Activated CD8-positive, alpha-beta T cell treated with anti-CD3 and anti-CD28 coated beads for 36 hours (primary cell): Measurements from ENCODE around the gene ACTN1. TPM values are rescaled to one million over a fixed set of nuclear protein-coding genes. Genes with fewer than 3 reads are reported as not detected.
A peak's percentile ranks its signal among the peaks of the same experiment; 100 is the strongest.

Experiments used
- ATAC-seq: fragments of 200-7000 bp; cut with Tn5 transposase; one replicate; pipeline ENCODE4 v1.10.0; 2021; ENCODE audit warnings: mild to moderate bottlenecking, moderate library complexity
- CTCF ChIA-PET: fragments of 350-600 bp; sonication (Branson Sonifier 250); formaldehyde crosslinking; loops from one replicate; lab custom pipeline; 2021; ENCODE audit warnings: antibody characterized with exemption; lab: Charles Lee
- POLR2A ChIA-PET: fragments of 350-600 bp; sonication (Branson Sonifier 250); formaldehyde crosslinking; loops from one replicate; lab custom pipeline; 2021; ENCODE audit warnings: antibody characterized with exemption; lab: Charles Lee
- DNase-seq: peaks from one replicate; pipeline ENCODE4 v3.0.0-alpha.2; 2020
- H3K27ac Mint-ChIP-seq: one replicate; pipeline ENCODE4 v1.8.0; 2021; ENCODE audit warnings: mild to moderate bottlenecking, mixed read lengths
- H3K27me3 Mint-ChIP-seq: one replicate; pipeline ENCODE4 v1.8.0; 2021; ENCODE audit warnings: mixed read lengths
- H3K36me3 Mint-ChIP-seq: one replicate; pipeline ENCODE4 v1.8.0; 2021; ENCODE audit warnings: low read depth, mixed read lengths
- H3K4me1 Mint-ChIP-seq: one replicate; pipeline ENCODE4 v1.8.0; 2021; ENCODE audit warnings: low read depth, mixed read lengths
- H3K4me3 Mint-ChIP-seq: one replicate; pipeline ENCODE4 v1.8.0; 2021; ENCODE audit warnings: mild to moderate bottlenecking, moderate library complexity, mixed read lengths
- H3K9me3 Mint-ChIP-seq: one replicate; pipeline ENCODE4 v1.8.0; 2021; ENCODE audit warnings: mixed read lengths
- intact Hi-C: fragments of 100-400 bp; cut with micrococcal nuclease; formaldehyde crosslinking; loops from one replicate; pipeline ENCODE4 v1.10.0; 2022
- total RNA-seq, 2 experiments: library from RNA; stranded (reverse); gene quantifications; one replicate each; pipeline ENCODE4 v1.2.3, GENCODE V29; 2021
- TF ChIP-seq, protein P1 (sequence below): fragments of 200-600 bp; IDR thresholded peaks from one replicate; pipeline ENCODE4 v1.8.0; 2022; ENCODE audit warnings: antibody characterized with exemption, mild to moderate bottlenecking

The ACTN1 gene
- total RNA-seq, 2 experiments from 2014 or later, result 214 TPM

DNA sequence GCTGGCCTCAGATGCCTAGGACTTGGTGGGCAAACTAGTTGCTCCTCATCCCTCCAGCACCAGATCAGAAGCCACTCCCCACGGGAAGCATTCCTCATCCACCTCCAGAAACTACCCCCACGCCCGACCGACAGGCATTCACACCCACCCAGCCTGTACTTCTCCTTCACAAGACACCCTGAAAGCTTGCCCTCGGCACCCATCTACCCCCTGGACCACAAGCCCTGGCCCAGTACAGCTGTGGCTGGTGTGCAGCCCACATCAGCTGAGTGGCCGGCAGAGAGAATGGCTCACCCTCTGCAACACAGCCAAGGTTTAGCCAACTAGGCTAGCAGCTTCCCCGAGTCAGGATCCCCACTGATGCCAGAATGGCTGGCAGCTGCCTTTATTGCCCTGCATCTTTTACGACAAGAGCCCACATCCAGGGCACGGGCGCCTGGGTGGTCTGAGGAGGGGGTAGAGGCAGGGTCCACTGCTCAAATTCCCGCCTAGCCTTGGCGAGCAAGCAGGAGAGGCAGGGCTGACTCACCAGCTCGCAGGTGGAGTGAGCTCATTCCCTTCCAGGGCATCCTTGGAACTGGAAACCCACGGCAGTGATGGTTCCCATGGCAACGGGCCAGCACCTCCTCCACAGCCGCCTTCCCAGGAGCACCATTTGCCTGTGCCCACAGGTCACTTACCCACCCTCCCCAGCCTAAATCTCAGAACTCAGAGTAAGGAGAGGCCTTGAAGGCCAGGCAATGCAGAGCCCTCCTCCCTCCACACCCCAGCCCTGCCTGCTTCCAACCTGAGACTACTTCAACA is 17.1 kb downstream of the ACTN1 start:
- no peak overlapping the region for H3K4me3 Mint-ChIP-seq
- peaks cover 32% of the 10 kb centered on the region for H3K36me3 Mint-ChIP-seq
- CTCF ChIA-PET, result interaction anchor here (0.8 to 3.0 kb wide), 3 partner anchors 15 to 24 kb away, joined by 3 to 8 read pairs (median 3); no protein-coding TSS in a partner anchor
- peak overlapping the region; percentile 56 for H3K27ac Mint-ChIP-seq
- no peaks in the 10 kb centered on the region for H3K27me3 Mint-ChIP-seq
- ATAC-seq (no peak), DNase-seq (no peak)
- H3K9me3 Mint-ChIP-seq, result no peaks in the 10 kb centered on the region
- intact Hi-C loops, result no loop called here
- TF ChIP-seq, protein P1, sequence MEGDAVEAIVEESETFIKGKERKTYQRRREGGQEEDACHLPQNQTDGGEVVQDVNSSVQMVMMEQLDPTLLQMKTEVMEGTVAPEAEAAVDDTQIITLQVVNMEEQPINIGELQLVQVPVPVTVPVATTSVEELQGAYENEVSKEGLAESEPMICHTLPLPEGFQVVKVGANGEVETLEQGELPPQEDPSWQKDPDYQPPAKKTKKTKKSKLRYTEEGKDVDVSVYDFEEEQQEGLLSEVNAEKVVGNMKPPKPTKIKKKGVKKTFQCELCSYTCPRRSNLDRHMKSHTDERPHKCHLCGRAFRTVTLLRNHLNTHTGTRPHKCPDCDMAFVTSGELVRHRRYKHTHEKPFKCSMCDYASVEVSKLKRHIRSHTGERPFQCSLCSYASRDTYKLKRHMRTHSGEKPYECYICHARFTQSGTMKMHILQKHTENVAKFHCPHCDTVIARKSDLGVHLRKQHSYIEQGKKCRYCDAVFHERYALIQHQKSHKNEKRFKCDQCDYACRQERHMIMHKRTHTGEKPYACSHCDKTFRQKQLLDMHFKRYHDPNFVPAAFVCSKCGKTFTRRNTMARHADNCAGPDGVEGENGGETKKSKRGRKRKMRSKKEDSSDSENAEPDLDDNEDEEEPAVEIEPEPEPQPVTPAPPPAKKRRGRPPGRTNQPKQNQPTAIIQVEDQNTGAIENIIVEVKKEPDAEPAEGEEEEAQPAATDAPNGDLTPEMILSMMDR, result no peak
- POLR2A ChIA-PET, result interaction anchor here (1.2 kb wide), 1 partner anchor 15 kb away, joined by 4 read pairs; no protein-coding TSS in a partner anchor
- H3K4me1 Mint-ChIP-seq, result peaks cover 88% of the 10 kb centered on the region

DNA sequence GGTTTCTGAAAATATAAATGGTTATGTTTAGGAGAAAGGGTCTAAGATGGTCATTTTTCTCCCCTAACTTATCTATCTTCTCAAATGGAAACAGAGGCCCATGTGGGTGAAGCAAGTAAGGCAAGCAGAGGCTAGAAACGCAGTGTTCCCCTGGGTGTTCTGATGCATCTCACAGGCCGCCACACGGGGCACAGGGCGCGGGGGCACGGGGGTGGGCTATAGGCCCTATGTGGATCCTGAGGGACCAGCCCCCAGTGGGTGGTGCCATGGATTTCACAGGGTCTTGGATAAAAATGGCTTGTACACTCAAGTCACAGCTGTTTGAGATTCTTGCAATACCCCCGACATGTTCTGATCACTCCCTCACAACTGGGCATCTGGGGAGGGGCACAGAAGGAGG is 17.7 kb downstream of the ACTN1 start:
- CTCF ChIA-PET, result interaction anchor here (3.0 kb wide), 1 partner anchor 25 kb away, joined by 8 read pairs; no protein-coding TSS in a partner anchor
- no peak overlapping the region for H3K4me3 Mint-ChIP-seq
- TF ChIP-seq, protein P1, result no peak
- no peaks in the 10 kb centered on the region for H3K9me3 Mint-ChIP-seq
- peaks cover 91% of the 10 kb centered on the region for H3K4me1 Mint-ChIP-seq
- POLR2A ChIA-PET, result interaction anchor here (1.0 to 1.7 kb wide), 3 partner anchors 8 to 86 kb away, joined by 3 to 4 read pairs (median 4); no protein-coding TSS in a partner anchor
- H3K36me3 Mint-ChIP-seq, result peaks cover 38% of the 10 kb centered on the region
- no peak for DNase-seq
- no peaks in the 10 kb centered on the region for H3K27me3 Mint-ChIP-seq
- ATAC-seq, result no peak
- H3K27ac Mint-ChIP-seq, result peak overlapping the region; percentile 56
- intact Hi-C loops, result no loop called here

DNA sequence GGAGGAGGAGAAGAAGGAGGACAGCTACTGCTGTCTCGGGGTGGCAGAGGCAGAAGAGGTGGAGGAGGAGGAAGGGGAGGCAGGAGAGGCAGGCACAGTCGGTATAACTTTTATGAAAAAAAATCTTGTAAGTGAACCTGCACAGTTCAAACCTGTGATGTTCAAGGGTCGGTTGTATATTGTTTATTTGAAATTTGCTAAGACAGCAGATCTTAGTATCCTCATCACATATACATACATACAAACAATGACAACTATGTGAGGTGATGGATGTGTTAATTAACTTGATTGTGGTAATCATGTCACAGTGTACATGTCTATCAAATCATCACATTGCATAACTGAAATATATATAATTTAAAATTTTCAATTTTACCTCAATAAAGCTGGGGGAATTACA is 19.0 kb downstream of the ACTN1 start:
- H3K27me3 Mint-ChIP-seq, result no peaks in the 10 kb centered on the region
- H3K36me3 Mint-ChIP-seq, result peaks cover 44% of the 10 kb centered on the region
- ATAC-seq (no peak), DNase-seq (no peak)
- H3K9me3 Mint-ChIP-seq, result no peaks in the 10 kb centered on the region
- TF ChIP-seq, protein P1, result no peak
- ChIA-PET CTCF (interaction anchor here (2.0 to 3.0 kb wide), 3 partner anchors 9 to 50 kb away, joined by 8 to 10 read pairs (median 9); no protein-coding TSS in a partner anchor), POLR2A (interaction anchor here (1.0 to 1.7 kb wide), 3 partner anchors 8 to 85 kb away, joined by 3 to 4 read pairs (median 4); no protein-coding TSS in a partner anchor)
- H3K27ac Mint-ChIP-seq, result peak overlapping the region; percentile 56
- no peak overlapping the region for H3K4me3 Mint-ChIP-seq
- intact Hi-C loops, result no loop called here
- H3K4me1 Mint-ChIP-seq, result peaks cover 91% of the 10 kb centered on the region

DNA sequence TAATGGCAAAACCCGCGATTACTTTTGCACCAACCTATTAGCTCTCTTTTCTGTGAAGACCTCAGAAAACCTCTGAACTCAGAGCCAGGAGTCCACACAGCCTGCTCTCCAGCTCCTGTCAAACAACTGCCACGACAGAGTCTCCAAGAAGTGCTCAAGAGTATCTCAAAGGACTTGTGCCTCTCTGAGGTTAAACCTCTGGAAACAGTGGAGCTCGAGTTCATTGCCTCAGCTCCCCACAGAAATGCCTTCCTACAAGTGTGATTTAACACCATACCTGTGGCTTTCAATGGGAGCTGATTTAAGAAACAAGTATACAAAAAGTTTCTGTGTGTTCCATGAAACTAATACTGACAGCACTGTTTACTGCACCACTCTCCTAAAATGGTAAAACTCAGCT is 20.1 kb downstream of the ACTN1 start:
- H3K4me3 Mint-ChIP-seq, result no peak overlapping the region
- TF ChIP-seq, protein P1, result no peak
- no peaks in the 10 kb centered on the region for H3K27me3 Mint-ChIP-seq

More for the DNA sequence above, 20.1 kb downstream of the ACTN1 start:
- peaks cover 90% of the 10 kb centered on the region for H3K4me1 Mint-ChIP-seq
- ChIA-PET POLR2A (interaction anchor here (0.6 to 5.5 kb wide), 5 partner anchors 8 to 114 kb away, joined by 3 to 40 read pairs (median 4); no protein-coding TSS in a partner anchor), CTCF (interaction anchor here (1.3 to 3.0 kb wide), 6 partner anchors 10 to 170 kb away, joined by 3 to 10 read pairs (median 7); no protein-coding TSS in a partner anchor)
- peak overlapping the region; percentile 70 for H3K27ac Mint-ChIP-seq
- peak; percentile 17 for ATAC-seq
- H3K9me3 Mint-ChIP-seq, result no peaks in the 10 kb centered on the region
- DNase-seq, result no peak
- intact Hi-C loops, result no loop called here
- peaks cover 51% of the 10 kb centered on the region for H3K36me3 Mint-ChIP-seq
